Stomach smooth muscle (tissue), 2 donors: ENCODE measurements around the gene SPINT1.
"Not testable (repeated sequence)": the region's sequence is repeated elsewhere in the genome, so short reads cannot be mapped to it uniquely, and the experiment has no call there.

Experiments
- H3K27ac ChIP-seq: one replicate; pipeline ENCODE4 v1.7.0; 2013; ENCODE audit warnings: mild to moderate bottlenecking, low read length, inconsistent platforms
- H3K27me3 ChIP-seq, 2 donors: one replicate each; pipeline ENCODE4 v1.7.0; 2013; ENCODE audit warnings: low read length in 2 of 2; ENCODE audit not compliant: insufficient read depth in 2 of 2, control insufficient read depth in 1 of 2
- H3K36me3 ChIP-seq, 2 donors: one replicate each; pipeline ENCODE4 v1.7.0; 2013; ENCODE audit warnings: low read length in 2 of 2; ENCODE audit not compliant: control insufficient read depth in 2 of 2, insufficient read depth in 2 of 2
- H3K4me1 ChIP-seq: one replicate; pipeline ENCODE4 v1.7.0; 2013; ENCODE audit warnings: low read length; ENCODE audit not compliant: control insufficient read depth, insufficient read depth
- H3K4me3 ChIP-seq, 2 donors: one replicate each; pipeline ENCODE4 v1.7.0; 2013; ENCODE audit warnings: low read length in 2 of 2
- H3K9ac ChIP-seq, 2 donors: one replicate each; pipeline ENCODE4 v1.7.0; 2013; ENCODE audit warnings: low read length in 2 of 2, mild to moderate bottlenecking in 1 of 2
- H3K9me3 ChIP-seq, 2 donors: one replicate each; pipeline ENCODE4 v1.7.0; 2013; ENCODE audit warnings: low read length in 2 of 2; ENCODE audit not compliant: control insufficient read depth in 2 of 2
- donor health status: healthy.
- donor health status: Pancreatic carcinoma.

SPINT1 gene

GRCh38 chr15:40859206-40859851 is 15.5 kb downstream of the SPINT1 start:
- no peak overlapping the region for H3K4me3 ChIP-seq
- no peak overlapping the region for H3K9ac ChIP-seq
- H3K27me3 ChIP-seq: peaks cover 6 to 16% of the 10 kb centered on the region in 2 donors
- H3K9me3 ChIP-seq: no peaks in the 10 kb centered on the region
- H3K36me3 ChIP-seq: no peaks in the 10 kb centered on the region
- H3K27ac ChIP-seq: no peak overlapping the region
- H3K4me1 ChIP-seq: peaks cover 4% of the 10 kb centered on the region

DNA sequence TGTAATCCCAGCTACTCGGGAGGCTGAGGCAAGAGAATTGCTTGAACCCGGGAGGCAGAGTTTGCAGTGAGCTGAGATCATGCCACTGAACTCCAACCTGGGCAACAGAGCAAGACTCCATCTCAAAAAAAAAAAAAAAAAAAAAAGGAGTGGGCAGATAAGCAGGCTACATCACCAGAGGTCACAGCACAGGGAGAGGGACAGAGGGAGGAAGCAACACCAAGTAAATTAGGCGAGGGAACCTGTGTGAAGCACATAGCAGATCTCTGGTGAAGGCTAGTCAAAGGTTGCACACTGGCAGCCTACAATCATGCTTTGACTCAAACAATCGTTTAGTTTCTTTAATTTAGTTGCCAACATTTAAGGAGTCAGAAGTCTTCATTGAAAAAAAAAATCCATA is 17.3 kb downstream of the SPINT1 start:
- H3K27ac ChIP-seq, H3K9ac ChIP-seq, H3K9me3 ChIP-seq, H3K4me1 ChIP-seq, H3K36me3 ChIP-seq, H3K4me3 ChIP-seq: not testable (repeated sequence)
- H3K27me3 ChIP-seq: peaks cover 13 to 16% of the 10 kb centered on the region in 2 donors

DNA sequence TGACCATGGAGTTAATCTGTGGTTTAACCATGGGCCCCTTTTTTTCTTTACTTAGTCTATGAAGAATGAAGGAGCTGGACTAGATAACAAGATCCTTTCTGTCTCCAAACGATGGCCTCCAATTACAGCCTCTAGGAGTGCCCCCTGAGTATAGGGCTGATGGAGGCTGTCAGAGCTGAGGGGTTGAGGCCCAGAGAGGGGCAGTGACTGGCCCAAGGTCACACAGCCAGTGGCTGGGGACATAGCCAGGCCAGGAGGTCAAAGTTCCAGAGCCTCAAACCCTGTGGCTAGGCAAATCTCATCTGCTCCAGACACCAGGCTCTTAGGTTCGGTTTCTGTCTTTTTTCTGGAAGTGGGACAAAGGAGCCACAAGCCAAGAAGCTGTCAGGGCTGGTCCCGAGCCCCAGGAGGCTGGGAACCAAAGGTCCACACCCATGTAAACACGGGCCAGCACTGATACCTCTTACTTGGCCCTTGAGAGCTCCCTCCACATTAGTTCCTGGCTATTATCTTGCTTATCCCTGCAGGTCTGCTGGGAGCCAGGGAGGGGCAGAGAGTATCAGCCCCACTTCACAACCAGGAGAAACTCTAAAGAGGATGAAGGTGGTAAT is 19.9 kb downstream of the SPINT1 start:
- Histone ChIP-seq H3K27ac (no peak overlapping the region), H3K9ac (no peak overlapping the region), H3K36me3 (no peaks in the 10 kb centered on the region), H3K27me3 (peaks cover 10 to 14% of the 10 kb centered on the region in 2 donors), H3K9me3 (no peaks in the 10 kb centered on the region), H3K4me3 (no peak overlapping the region), H3K4me1 (no peaks in the 10 kb centered on the region)

DNA sequence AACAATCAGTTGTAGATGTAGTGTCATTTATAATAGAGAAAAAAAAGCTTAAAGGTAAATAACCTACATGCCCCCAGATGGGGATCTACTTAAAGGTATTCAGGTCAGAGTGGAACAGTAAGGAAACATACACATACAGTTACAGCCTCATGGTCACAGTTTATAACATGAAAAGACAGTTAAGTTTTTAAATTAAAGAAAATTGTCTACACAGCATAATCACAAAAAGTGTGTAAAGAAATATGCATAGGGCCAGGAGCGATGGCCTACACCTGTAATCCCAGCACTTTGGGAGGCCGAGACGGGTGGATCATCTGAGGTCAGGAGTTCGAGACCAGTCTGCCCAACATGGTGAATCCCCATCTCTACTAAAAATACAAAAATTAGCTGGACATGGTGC is 23.4 kb downstream of the SPINT1 start:
- H3K9ac ChIP-seq: no peak overlapping the region
- H3K4me3 ChIP-seq: no peak overlapping the region
- peaks cover 10 to 11% of the 10 kb centered on the region in 2 donors for H3K27me3 ChIP-seq
- H3K36me3 ChIP-seq: no peaks in the 10 kb centered on the region
- no peak overlapping the region for H3K27ac ChIP-seq
- H3K4me1 ChIP-seq: no peaks in the 10 kb centered on the region
- no peaks in the 10 kb centered on the region for H3K9me3 ChIP-seq

DNA sequence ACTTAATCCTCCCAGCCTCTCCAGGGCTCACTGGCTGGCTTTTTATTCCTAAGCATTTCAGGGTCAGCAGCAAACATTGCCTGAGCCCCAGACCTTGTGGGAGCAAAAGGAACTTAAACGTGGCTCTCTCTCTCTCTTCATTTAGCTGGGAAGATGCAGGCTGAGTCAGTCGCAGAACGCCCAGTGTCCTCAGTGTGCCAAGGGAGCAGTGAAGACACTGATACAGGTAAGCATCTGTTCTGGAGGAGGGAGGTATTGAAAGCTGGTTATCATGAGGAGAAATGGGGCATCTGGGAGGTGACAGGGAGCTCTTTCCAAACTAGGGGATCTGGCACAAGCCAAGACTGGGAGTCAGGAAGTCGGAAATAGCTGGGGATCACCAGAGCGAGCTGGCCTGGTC is 25.8 kb downstream of the SPINT1 start:
- no peaks in the 10 kb centered on the region for H3K36me3 ChIP-seq
- no peak overlapping the region for H3K27ac ChIP-seq
- peaks cover 9% of the 10 kb centered on the region for H3K4me1 ChIP-seq

GRCh38 chr15:40870716-40871115 is 26.9 kb downstream of the SPINT1 start:
- Histone ChIP-seq H3K27ac (no peak overlapping the region), H3K27me3 (peaks cover 16 to 22% of the 10 kb centered on the region in 2 donors), H3K36me3 (no peaks in the 10 kb centered on the region), H3K9me3 (no peaks in the 10 kb centered on the region), H3K9ac (no peak overlapping the region), H3K4me3 (no peak overlapping the region), H3K4me1 (peaks cover 9% of the 10 kb centered on the region)

More for the DNA sequence above, 25.8 kb downstream of the SPINT1 start:
- Histone ChIP-seq H3K9ac (no peak overlapping the region), H3K4me3 (no peak overlapping the region), H3K9me3 (no peaks in the 10 kb centered on the region), H3K27me3 (peaks cover 16 to 22% of the 10 kb centered on the region in 2 donors)

DNA sequence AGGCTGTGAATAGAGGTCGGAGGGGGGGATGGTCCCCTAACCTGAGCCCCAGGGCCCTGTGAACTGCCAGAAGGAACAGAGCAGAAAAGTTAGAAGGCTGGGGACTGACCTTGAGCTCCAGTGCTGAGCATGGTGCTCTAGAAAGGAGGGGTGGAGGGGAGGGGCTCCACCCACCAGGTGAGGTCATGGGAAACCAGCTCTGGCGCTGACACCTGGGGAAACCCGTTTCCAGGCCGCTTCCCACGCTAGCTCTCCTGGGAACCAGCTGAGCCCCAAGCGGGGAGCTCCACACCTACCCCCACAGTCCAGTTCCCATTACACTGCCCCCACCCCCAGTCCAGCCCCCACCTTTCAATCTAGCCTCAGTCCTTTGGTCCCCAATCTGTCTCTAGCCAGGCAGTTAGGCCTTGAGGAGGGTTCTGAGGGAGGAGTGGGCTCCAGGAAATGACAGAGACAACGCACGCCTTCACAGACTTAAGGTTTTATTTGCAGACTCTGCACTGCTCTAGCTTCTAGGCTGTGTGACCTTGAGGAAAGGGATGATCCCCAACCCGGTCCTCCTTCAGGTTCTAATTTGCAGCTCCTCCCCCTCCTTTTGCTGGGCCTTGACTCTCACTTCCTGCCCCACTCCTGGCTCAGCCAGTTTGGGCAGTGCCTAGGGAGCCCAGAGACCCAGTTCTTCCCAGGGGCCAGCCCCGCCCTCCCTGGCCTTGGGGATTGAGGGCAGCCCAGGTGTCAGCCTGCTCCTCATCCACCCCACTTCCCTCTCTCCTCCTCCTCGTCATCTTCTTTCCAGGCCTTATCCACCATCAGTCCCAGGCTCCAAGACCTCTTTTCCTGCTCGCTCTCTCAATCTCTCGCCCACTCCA is 28.1 kb downstream of the SPINT1 start:
- no peak overlapping the region for H3K27ac ChIP-seq
- H3K27me3 ChIP-seq: peaks cover 16% of the 10 kb centered on the region in 2 donors
- H3K36me3 ChIP-seq: no peaks in the 10 kb centered on the region
- H3K4me3 ChIP-seq: no peak overlapping the region
- H3K9me3 ChIP-seq: no peaks in the 10 kb centered on the region
- peaks cover 9% of the 10 kb centered on the region for H3K4me1 ChIP-seq
- H3K9ac ChIP-seq: no peak overlapping the region

DNA sequence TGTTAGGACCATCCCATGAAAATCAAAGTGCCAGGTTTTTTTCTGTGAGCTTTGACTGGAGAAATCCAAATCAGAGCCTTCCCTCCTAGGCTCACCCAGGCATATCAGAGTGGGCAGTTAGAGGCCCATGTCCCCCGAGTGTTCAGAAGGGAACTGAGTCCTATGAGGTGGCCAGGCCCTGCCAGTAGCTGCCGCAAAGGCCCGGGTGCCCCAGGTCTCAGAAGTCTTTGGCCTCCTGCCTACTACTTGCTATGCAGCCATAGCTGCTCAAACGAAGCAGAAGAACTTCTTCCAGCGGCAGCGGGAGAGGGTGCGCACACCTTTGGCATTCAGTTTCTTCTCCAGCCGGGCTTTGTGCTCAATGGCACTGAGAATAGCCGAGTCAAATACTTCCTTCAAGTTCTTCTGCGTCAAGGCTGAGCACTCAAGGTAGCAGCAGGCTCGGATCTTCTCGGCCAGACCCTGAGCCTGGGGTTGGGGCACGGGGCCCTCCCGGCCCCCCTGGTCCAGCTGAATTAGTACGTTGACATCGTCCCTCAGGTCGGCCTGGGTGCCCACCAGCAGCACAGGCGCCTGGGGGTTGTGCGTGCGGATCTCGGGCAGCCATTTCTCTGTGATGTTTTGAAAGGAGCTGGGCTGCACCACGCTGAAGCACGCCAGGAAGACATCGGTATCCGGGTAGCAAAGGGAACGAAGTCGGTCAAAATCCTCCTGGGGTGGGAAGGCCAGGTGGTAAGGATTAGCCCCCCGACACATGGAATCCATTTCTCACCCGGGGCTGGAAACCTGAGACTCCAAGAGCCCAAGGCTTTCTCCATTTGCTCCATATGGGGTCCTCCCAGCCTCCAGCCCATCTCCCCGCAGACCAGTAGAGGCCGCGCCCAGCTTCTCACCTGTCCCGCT is 29.2 kb downstream of the SPINT1 start:
- Histone ChIP-seq H3K27ac (no peak overlapping the region), H3K36me3 (no peaks in the 10 kb centered on the region), H3K4me3 (peak overlapping the region; percentile 49 to 69), H3K27me3 (peaks cover 16% of the 10 kb centered on the region in 2 donors), H3K4me1 (peaks cover 9% of the 10 kb centered on the region), H3K9me3 (no peaks in the 10 kb centered on the region), H3K9ac (no peak overlapping the region)

DNA sequence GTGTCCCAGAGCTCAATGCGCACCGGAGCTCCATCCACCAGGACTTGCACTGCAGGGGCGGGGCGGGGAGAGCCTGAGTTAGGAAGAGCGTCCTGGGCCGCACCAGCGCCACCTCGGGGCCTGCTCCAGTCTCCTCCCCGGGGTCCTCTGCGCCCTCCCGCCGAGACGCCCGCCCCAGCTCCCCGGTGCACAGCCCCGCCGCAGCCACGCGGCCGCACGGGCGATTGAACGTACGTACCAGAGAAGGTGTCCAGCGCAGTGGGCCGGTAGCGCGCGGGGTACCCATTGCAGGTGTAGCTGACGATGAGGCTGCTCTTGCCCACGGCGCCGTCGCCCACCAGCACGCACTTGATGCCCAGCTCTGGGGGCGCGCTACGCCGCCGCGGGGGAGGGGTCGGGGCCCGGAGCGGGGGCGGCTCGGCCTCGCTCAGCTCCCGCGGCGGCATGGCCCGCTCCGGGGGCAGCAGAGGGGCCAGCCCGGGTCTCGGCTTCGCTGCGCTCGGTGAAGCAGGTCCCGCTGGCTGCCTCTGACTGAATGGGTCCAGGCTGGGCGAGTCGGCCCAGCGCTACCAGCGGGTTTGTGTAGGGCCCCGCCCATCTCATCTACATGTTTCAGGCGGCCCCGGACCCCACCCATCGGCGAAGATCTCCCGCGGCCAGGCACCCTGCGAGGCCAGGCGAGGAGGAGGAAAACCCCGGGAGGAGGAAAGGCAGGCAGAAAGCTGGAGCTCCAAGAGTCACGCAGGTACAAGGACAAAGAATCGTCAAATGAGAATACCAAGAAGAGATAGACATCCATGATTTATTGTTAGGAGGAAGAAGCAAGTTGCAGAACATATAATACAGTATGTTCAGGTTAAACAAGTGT is 30.1 kb downstream of the SPINT1 start, which contains the start of gene RHOV:
Gene RHOV, minus strand, starts transcription at position 541 of the 868 bp plus-strand sequence. Its CDS starts 95 bp downstream, at position 446.
- Histone ChIP-seq H3K36me3 (no peaks in the 10 kb centered on the region), H3K9ac (peak within 1 kb of the TSS in 1 of 2 donors; percentile 22), H3K27ac (no peak within 1 kb of the TSS), H3K4me1 (peaks cover 9% of the 10 kb centered on the region), H3K9me3 (no peaks in the 10 kb centered on the region), H3K27me3 (peaks cover 16% of the 10 kb centered on the region in 2 donors), H3K4me3 (peak within 1 kb of the TSS; percentile 49 to 69)
